Measurements from ENCODE around the gene CPPED1.

DNA sequence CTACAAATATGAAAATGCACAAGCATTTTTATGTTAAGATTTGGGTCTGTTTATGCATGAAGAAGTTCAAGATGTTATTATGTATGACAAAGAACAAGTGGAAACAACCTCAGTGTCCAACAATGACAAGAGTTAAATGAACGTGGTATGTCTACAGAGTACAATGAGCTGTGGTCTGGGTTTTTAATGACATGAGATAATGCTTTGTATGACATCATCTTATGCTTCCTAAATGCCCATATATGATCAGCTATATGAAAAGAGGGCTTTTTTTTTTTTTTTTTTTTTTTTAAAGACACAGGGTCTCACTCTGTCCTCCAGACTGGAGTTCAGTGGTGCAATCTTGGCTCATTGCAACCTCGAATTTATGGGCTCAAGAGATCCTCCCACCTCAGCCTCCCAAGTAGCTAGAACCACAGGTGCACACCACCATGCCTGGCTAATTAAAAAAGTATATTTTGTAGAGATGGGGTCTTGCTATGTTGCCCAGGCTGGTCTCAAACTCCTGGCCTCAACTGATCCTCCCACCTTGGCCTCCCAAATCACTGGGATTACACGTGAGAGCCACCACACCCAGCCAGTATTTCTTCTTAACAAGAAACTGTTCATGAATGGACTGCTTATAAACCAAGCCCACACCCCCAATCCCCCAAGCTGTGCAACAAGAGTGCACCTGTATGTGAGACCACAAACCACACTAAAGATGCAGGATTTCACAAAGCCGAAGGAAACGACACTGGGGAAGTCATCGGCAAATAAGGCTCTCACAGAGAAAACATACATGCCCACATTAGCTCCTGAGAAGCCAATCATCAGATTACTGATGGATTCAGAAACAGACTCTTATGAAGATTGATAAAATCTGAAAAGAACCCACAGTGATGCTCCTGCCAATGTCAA is 114.5 kb downstream of the CPPED1 start:
- TF ChIP-seq, protein P1, sequence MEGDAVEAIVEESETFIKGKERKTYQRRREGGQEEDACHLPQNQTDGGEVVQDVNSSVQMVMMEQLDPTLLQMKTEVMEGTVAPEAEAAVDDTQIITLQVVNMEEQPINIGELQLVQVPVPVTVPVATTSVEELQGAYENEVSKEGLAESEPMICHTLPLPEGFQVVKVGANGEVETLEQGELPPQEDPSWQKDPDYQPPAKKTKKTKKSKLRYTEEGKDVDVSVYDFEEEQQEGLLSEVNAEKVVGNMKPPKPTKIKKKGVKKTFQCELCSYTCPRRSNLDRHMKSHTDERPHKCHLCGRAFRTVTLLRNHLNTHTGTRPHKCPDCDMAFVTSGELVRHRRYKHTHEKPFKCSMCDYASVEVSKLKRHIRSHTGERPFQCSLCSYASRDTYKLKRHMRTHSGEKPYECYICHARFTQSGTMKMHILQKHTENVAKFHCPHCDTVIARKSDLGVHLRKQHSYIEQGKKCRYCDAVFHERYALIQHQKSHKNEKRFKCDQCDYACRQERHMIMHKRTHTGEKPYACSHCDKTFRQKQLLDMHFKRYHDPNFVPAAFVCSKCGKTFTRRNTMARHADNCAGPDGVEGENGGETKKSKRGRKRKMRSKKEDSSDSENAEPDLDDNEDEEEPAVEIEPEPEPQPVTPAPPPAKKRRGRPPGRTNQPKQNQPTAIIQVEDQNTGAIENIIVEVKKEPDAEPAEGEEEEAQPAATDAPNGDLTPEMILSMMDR (conservative IDR thresholded peaks at IDR 0.05; ENCODE audit: low read depth, low read length): no peak
- TF ChIP-seq POLR2A (IDR thresholded peaks at IDR 0.05; ENCODE audit: low read depth, low read length) (no peak), RCOR1 (IDR thresholded peaks at IDR 0.05; ENCODE audit: insufficient replicate concordance, low read length) (no peak), MAFK (IDR thresholded peaks at IDR 0.05; ENCODE audit: low read depth, low read length) (no peak), CEBPB (IDR thresholded peaks at IDR 0.05; ENCODE audit: low read depth, low read length) (no peak)
- TF ChIP-seq, protein P2, sequence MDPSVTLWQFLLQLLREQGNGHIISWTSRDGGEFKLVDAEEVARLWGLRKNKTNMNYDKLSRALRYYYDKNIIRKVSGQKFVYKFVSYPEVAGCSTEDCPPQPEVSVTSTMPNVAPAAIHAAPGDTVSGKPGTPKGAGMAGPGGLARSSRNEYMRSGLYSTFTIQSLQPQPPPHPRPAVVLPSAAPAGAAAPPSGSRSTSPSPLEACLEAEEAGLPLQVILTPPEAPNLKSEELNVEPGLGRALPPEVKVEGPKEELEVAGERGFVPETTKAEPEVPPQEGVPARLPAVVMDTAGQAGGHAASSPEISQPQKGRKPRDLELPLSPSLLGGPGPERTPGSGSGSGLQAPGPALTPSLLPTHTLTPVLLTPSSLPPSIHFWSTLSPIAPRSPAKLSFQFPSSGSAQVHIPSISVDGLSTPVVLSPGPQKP (IDR thresholded peaks at IDR 0.05; ENCODE audit: borderline replicate concordance, low read depth, low read length): no peak
- TF ChIP-seq, protein P3, sequence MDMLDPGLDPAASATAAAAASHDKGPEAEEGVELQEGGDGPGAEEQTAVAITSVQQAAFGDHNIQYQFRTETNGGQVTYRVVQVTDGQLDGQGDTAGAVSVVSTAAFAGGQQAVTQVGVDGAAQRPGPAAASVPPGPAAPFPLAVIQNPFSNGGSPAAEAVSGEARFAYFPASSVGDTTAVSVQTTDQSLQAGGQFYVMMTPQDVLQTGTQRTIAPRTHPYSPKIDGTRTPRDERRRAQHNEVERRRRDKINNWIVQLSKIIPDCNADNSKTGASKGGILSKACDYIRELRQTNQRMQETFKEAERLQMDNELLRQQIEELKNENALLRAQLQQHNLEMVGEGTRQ (IDR thresholded peaks at IDR 0.05; ENCODE audit: low read depth, low read length): no peak

Measured in IMR-90 (cell line).